ENCODE data around the gene GINS2.

The GINS2 gene

DNA sequence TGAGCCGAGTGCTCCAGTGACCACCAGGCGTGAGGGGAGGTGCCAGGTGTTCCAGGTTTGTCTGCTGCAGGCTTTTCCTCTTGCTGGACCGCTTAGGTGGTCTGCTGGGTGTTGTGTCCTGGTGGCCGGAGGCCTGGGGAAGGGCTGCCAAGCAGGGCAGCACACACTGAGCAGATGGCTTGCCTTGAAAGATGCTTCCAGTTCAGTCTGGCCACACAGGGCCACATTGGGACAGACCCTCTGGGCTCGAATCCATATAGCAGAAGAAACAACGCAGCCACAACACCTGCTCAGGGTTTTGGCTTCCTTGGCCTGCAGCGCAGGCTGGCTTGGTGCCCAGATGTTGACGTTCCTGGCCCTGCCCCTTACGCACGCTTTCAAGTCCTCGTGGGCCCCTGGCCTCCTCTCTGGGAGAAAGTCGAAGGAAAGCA is 24.8 kb downstream of the GINS2 start:
- peaks cover 98% of the 10 kb centered on the region for H3K36me3 ChIP-seq (ENCODE audit: insufficient read depth, low read length)
- H3K4me3 ChIP-seq (ENCODE audit: low read length, poor library complexity, severe bottlenecking) = no peak overlapping the region
- no peaks in the 10 kb centered on the region for H3K4me1 ChIP-seq (ENCODE audit: insufficient read depth, low read length, poor library complexity, severe bottlenecking)
- H3F3A ChIP-seq (ENCODE audit: low read depth) = no peaks in the 10 kb centered on the region
- peaks cover 25% of the 10 kb centered on the region for H4K20me1 ChIP-seq (ENCODE audit: insufficient read depth, low read length, poor library complexity, severe bottlenecking)
- no peak overlapping the region for H2AFZ ChIP-seq (ENCODE audit: low read length)
- no peaks in the 10 kb centered on the region for H3K27me3 ChIP-seq (ENCODE audit: insufficient read depth, low read length, poor library complexity, severe bottlenecking)
- H3K9me2 ChIP-seq (replicated peaks; ENCODE audit: low read depth, low read length) = no peaks in the 10 kb centered on the region
- TF ChIP-seq, protein P1, sequence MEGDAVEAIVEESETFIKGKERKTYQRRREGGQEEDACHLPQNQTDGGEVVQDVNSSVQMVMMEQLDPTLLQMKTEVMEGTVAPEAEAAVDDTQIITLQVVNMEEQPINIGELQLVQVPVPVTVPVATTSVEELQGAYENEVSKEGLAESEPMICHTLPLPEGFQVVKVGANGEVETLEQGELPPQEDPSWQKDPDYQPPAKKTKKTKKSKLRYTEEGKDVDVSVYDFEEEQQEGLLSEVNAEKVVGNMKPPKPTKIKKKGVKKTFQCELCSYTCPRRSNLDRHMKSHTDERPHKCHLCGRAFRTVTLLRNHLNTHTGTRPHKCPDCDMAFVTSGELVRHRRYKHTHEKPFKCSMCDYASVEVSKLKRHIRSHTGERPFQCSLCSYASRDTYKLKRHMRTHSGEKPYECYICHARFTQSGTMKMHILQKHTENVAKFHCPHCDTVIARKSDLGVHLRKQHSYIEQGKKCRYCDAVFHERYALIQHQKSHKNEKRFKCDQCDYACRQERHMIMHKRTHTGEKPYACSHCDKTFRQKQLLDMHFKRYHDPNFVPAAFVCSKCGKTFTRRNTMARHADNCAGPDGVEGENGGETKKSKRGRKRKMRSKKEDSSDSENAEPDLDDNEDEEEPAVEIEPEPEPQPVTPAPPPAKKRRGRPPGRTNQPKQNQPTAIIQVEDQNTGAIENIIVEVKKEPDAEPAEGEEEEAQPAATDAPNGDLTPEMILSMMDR (conservative IDR thresholded peaks at IDR 0.05; ENCODE audit: low read length) = no peak
- no peak for TF ChIP-seq EZH2phosphoT487 (IDR thresholded peaks at IDR 0.05; ENCODE audit: borderline replicate concordance)
- H3K9me3 ChIP-seq (ENCODE audit: insufficient read depth, low read depth, low read length) = no peaks in the 10 kb centered on the region
- H3K4me2 ChIP-seq (ENCODE audit: low read depth, low read length, poor library complexity, severe bottlenecking) = no peak overlapping the region
- H3K79me2 ChIP-seq (ENCODE audit: insufficient read depth, low read length) = no peaks in the 10 kb centered on the region
- H3K9ac ChIP-seq (ENCODE audit: low read depth, low read length, poor library complexity, severe bottlenecking) = no peak overlapping the region

DNA sequence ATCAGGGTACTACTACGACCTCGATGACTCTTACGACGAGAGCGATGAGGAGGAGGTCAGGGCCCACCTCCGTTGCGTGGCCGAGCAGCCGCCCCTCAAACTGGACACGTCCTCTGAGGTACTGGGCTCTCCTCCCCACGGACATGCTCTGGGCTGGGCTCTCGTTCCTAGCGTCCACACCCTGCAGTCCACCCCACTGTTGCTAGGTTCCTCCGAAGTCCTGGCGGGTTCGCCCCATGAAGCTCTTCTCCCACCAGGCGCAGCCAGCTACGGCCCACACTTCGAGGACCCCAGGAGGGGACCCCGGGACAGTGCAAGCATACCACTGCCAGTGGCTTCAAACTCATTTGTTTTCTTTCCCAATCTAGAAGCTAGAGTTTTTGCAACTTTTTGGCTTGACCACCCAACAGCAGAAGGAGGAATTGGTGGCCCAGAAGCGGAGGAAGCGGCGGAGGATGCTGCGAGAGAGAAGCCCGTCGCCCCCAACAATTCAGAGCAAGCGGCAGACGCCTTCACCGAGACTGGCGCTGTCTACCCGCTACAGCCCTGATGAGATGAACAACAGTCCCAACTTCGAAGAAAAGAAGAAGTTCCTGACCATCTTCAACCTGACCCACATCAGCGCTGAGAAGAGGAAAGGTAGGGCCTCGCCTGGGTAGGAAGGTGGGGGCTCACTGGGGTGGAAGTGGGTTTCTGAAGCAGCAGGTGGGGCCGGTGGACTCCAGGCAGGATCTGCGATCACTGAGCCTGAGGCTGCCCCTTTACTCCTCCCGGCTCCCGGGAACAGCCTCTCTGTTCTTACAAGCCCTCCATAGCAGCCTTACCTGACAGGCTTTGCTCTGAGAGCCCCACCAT is 25.6 kb downstream of the GINS2 start:
- no peaks in the 10 kb centered on the region for H3K9me3 ChIP-seq (ENCODE audit: insufficient read depth, low read depth, low read length)
- no peak overlapping the region for H3K4me2 ChIP-seq (ENCODE audit: low read depth, low read length, poor library complexity, severe bottlenecking)
- TF ChIP-seq, protein P1 (conservative IDR thresholded peaks at IDR 0.05; ENCODE audit: low read length) = no peak
- no peak for TF ChIP-seq EZH2phosphoT487 (IDR thresholded peaks at IDR 0.05; ENCODE audit: borderline replicate concordance)
- no peak overlapping the region for H3K9ac ChIP-seq (ENCODE audit: low read depth, low read length, poor library complexity, severe bottlenecking)
- H3K4me3 ChIP-seq (ENCODE audit: low read length, poor library complexity, severe bottlenecking) = no peak overlapping the region
- H3K9me2 ChIP-seq (replicated peaks; ENCODE audit: low read depth, low read length) = no peaks in the 10 kb centered on the region
- no peaks in the 10 kb centered on the region for H3K27me3 ChIP-seq (ENCODE audit: insufficient read depth, low read length, poor library complexity, severe bottlenecking)
- H2AFZ ChIP-seq (ENCODE audit: low read length) = no peak overlapping the region
- H3F3A ChIP-seq (ENCODE audit: low read depth) = no peaks in the 10 kb centered on the region
- no peaks in the 10 kb centered on the region for H3K79me2 ChIP-seq (ENCODE audit: insufficient read depth, low read length)
- no peaks in the 10 kb centered on the region for H3K4me1 ChIP-seq (ENCODE audit: insufficient read depth, low read length, poor library complexity, severe bottlenecking)
- H3K36me3 ChIP-seq (ENCODE audit: insufficient read depth, low read length) = peaks cover 98% of the 10 kb centered on the region
- H4K20me1 ChIP-seq (ENCODE audit: insufficient read depth, low read length, poor library complexity, severe bottlenecking) = peaks cover 26% of the 10 kb centered on the region

DNA sequence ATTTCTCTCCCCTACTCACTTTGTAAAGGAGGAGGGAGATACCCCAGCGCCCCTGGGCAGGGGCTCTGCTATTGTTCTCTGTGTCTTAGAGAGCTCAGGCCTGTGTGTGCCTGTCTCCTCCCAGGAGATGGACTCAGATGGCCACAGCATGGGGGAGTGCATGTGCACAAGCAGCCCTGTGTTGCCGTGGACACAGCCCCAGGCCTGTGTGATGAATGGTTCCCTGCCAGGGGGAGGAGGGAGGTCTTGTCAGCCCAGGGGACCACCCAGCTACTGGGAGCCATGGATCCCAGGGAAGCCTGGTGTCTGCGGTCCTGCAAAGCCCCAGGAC is 26.3 kb downstream of the GINS2 start:
- Histone ChIP-seq H3K27me3 (ENCODE audit: insufficient read depth, low read length, poor library complexity, severe bottlenecking) (no peaks in the 10 kb centered on the region), H3K79me2 (ENCODE audit: insufficient read depth, low read length) (no peaks in the 10 kb centered on the region), H3K4me1 (ENCODE audit: insufficient read depth, low read length, poor library complexity, severe bottlenecking) (no peaks in the 10 kb centered on the region), H3K4me2 (ENCODE audit: low read depth, low read length, poor library complexity, severe bottlenecking) (no peak overlapping the region), H3K36me3 (ENCODE audit: insufficient read depth, low read length) (peaks cover 98% of the 10 kb centered on the region), H3K9me2 (replicated peaks; ENCODE audit: low read depth, low read length) (no peaks in the 10 kb centered on the region), H3F3A (ENCODE audit: low read depth) (no peaks in the 10 kb centered on the region), H3K9me3 (ENCODE audit: insufficient read depth, low read depth, low read length) (no peaks in the 10 kb centered on the region), H4K20me1 (ENCODE audit: insufficient read depth, low read length, poor library complexity, severe bottlenecking) (peaks cover 26% of the 10 kb centered on the region), H3K4me3 (ENCODE audit: low read length, poor library complexity, severe bottlenecking) (no peak overlapping the region), H2AFZ (ENCODE audit: low read length) (no peak overlapping the region), H3K9ac (ENCODE audit: low read depth, low read length, poor library complexity, severe bottlenecking) (no peak overlapping the region)
- TF ChIP-seq, protein P1 (conservative IDR thresholded peaks at IDR 0.05; ENCODE audit: low read length) = no peak
- no peak for TF ChIP-seq EZH2phosphoT487 (IDR thresholded peaks at IDR 0.05; ENCODE audit: borderline replicate concordance)
